T-helper 2 cell treated with Interferon-gamma antibody and Interleukin-4, amounts not matched to agents 100 ng/mL and 5 ng/mL, for 36 hours (primary cell): ENCODE measurements around the gene COX11. TPM values are rescaled to one million over a fixed set of nuclear protein-coding genes. Genes with fewer than 3 reads are reported as not detected.

ENCODE experiments used
- intact Hi-C: fragments of 100-400 bp; cut with micrococcal nuclease; formaldehyde crosslinking; loops from one replicate; pipeline ENCODE4 v1.15.1; 2023
- total RNA-seq: library from RNA; stranded (reverse); gene quantifications from 2 replicates; pipeline ENCODE4 v1.2.3, GENCODE V29; 2022

The COX11 gene
- total RNA-seq, result 44.6 and 50.7 TPM in 2 replicates

DNA sequence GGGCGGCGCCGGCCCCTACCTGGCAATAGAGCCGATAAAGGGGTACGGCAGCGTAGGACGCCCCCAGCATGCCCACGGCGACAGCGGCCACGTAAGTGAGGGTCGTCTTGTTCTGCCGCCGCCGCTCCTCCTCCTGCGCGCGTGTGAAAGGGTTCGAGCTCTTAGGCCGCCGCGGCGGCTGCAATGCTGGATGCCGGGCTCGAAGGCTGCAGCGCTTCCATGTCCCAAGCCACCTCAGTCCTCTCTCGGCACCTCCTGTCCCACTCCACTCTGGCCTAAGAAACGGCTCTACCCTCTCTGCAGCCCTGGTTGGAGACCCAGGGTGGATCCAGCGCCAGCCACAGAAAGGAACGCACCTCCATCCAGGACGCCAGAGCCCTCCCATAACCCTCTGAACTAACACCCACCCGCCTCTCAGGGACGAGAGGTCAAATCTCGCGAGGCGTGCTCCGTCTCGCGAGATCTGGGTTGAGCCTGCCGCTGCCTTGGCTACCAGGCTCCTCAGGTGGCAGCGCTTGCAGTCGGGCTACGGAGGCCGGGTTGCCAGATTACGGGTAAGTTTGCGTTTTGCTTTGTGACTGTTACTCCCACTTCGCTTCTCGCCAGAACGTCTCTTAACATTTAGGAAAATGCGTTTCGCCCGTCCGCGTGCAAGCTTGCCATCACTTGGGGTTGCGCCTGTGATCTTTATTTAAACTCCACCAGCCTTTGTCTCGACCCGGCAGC lies at the start of gene COX11, which contains the start of gene STXBP4:
Gene COX11 (minus strand): TSS at position 393 of the 726 bp plus-strand sequence. CDS start 8 bp downstream, at position 385.
Gene STXBP4 (plus strand): TSS at position 504 of the 726 bp plus-strand sequence. CDS start 17,455 bp downstream, outside the sequence.
- intact Hi-C loops, result loop anchor here (1.0 to 10.0 kb wide), 6 partner anchors 66 to 784 kb away; partner anchors contain the start of genes HLF, PCTP and TOM1L1

DNA sequence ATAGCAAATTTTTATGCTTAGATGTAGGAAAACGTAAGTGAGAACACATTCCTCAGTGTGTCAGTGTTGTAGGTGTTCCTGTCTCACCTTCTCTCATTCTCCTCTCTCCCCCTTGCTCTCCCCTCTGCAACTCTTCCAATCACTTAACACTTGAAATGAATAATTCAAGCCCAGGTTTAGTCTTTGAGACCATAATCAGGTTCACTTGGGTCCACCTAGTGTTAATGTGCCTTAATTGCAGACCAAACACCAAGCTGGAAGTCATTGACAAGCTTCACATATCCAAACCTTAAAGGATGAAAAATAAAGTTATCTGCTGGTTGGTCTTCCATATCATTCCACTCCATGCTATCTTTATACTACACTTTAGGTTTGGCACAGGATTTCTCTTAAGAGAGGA lies 37.1 kb upstream of the COX11 start:
- intact Hi-C loops, result no loop called here

GRCh38 chr17:55004484-55004883 lies 36.0 kb upstream of the COX11 start:
- intact Hi-C loops, result no loop called here

- intact Hi-C loops, result no loop called here
Observed at GRCh38 chr17:55002458-55002857, 34.0 kb upstream of the COX11 start.

GRCh38 chr17:54996441-54996840 lies 28.0 kb upstream of the COX11 start:
- intact Hi-C loops, result loop anchor here (5.0 kb wide), 1 partner anchor 241 kb away; no protein-coding TSS in a partner anchor

DNA sequence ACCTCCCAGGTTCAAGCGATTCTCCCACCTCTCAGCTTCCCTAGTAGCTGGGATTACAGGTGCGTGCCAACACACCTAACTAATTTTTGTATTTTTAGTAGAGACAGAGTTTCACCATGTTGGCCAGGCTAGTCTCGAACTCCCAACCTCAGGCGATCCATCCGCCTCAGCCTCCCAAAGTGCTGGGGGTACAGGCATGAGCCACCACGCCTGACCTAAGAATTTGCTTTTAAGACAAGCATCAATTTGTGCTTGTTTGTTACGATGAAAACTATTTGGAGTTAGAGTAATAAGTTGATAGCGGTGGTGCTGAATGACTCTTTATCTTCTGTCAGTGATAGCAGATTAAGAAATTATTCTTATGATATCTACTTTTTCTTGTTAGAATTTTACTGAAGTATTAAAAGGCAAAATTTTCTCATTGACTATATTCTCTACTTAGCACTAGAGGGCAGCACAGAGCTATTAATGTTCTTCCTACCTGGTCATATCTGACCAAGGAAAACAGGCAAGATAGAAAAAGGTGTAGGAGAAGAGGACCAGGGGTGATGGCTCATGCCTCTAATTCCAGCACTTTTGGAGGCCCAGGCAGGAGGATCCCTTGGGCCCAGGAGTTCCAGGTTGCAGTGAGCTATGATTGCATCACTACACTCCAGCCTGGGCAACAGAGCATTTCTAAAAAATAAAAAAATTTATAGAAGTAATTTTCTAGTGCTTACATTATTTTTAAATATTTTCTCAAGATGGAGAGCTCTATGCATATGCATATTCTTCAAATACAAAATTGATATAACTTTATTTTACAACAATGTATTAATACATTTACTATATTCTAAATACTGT lies 24.6 kb upstream of the COX11 start:
- intact Hi-C loops, result loop anchor here (1.0 to 2.0 kb wide), 4 partner anchors 303 to 521 kb away; no protein-coding TSS in a partner anchor

DNA sequence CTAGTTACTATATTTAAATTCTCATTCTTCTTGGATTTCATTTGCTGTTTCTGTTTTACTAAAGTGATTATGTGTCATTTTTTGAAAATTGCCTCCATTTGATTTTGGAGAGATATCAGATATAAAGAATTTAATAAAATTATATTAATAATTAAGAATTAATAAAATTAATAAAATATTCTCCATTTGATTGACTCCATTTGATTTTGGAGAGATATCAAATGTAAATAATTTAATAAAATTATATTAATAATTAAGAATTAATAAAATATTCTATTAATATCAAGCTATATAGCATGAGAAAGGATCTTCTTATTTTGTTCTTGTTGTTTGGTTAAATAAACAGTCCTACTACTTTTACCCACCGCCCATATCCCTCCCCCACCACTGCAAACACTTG lies 23.1 kb upstream of the COX11 start:
- intact Hi-C loops, result no loop called here

- intact Hi-C loops, result no loop called here
Observed at GRCh38 chr17:54990118-54990517, 21.7 kb upstream of the COX11 start.

GRCh38 chr17:54985476-54985875 lies 17.0 kb upstream of the COX11 start:
- intact Hi-C loops, result no loop called here

DNA sequence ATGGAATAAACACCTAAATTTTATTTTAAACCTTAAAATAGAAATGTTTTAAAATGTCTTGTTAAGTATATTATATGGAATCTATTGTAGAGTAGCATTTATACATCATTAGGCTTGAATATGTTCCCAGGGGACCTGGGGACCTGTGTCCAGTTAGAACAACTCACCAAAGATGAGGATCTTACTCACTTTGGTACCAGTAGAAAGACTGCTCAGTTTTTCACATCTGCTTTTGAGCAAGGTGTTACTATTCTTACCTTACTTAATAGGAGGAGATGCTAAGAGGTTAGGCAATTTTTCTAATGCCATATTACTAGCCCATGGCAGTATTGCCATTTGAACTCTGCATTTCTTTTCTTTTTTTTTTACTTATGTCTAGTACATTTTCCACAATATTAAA lies 14.8 kb upstream of the COX11 start:
- intact Hi-C loops, result no loop called here

DNA sequence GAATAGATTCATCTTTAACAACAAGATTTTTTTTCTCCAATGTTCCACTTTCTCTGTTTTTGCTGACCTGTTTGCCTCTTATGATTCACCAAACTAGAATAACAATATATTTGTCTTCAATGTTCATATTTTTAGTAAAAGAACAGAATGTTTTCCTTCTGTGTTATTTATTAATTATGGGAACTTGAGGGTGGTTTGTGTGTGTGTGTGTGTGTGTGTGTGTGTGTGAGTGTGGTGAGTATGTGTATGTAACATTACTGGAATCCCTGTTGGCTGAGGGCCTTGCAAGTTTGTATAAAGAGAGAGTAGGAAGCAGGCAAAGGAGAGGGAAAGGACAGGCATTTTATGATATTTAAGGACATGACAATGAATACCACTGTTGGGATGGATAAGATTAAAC lies 13.9 kb upstream of the COX11 start:
- intact Hi-C loops, result no loop called here

DNA sequence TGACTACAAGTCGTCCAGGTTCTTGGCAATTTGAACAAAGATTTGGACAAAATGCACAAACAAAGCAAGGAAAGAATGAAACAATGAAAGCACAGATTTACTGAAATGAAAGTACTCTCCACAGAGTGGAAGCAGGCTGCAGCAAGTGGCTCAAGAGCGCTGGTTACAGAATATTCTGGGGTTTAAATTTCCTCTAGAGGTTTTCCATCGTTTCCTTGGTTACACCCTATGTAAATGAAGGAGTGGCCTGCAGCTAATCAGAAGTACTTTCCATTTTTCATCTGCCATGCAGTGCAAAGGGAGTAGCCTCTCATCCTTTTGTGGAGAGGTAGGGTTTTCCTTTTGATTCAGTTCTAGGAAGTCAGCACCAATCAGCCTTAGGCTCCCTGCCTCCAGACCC lies 11.9 kb upstream of the COX11 start:
- intact Hi-C loops, result no loop called here

GRCh38 chr17:54979657-54980056 lies 11.2 kb upstream of the COX11 start:
- intact Hi-C loops, result no loop called here

DNA sequence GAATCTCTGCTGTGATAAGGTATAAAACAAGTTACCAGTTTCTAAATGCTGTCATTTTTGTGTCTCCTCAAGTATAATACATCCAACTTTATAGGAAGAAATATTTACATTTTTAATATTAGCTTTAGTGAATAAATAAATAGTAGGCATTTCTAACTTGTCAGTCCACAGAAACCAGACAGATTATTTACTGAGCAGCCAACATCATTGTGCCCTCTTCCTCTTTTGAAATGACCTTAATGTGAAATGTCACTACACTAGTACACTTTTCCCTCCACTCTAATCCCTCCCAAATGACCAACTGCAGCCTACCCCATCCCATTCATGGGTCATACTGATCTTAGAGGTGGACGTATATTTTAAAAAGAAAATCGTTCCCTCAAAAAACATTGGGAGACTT lies 9.3 kb upstream of the COX11 start:
- intact Hi-C loops, result no loop called here

- intact Hi-C loops, result no loop called here
Observed at GRCh38 chr17:54976316-54976715, 7.9 kb upstream of the COX11 start.

- intact Hi-C loops, result no loop called here
Observed at GRCh38 chr17:54974759-54975158, 6.3 kb upstream of the COX11 start.

DNA sequence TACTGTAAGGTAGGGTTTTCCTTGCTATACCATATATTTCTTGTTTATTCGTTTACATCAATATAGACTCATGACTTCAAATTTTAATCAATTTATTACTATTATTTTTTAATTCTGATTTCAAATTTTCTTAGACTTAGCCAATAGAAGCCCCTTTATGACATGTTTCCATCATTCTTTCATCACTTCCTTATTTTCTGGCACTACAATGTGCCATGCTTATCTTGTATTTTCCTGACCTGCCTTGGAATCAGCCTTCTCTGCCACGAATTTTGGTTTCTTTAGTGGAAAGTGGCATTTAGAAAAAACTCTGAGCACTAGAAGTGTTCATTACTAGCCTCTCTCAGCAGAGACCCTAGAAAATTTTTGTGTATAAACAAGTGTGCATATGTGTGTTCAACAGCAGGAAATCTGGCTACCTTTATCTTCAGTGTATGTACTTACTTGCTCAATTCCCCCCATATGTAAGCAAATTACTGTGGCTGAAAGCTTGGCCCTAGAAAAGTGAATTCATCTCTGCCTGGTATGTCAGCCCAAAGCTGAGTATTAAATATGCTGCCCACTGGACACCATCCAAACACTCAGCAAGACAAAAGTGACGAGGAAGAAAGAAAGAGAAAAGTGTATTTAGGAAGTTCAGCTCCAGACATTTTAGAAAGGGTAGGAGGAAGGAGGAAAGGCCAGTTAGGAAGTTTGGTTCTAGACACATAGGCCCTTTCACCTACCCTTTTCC lies 4.1 kb upstream of the COX11 start:
- intact Hi-C loops, result no loop called here

- intact Hi-C loops, result no loop called here
Observed at GRCh38 chr17:54971901-54972300, 3.4 kb upstream of the COX11 start.

DNA sequence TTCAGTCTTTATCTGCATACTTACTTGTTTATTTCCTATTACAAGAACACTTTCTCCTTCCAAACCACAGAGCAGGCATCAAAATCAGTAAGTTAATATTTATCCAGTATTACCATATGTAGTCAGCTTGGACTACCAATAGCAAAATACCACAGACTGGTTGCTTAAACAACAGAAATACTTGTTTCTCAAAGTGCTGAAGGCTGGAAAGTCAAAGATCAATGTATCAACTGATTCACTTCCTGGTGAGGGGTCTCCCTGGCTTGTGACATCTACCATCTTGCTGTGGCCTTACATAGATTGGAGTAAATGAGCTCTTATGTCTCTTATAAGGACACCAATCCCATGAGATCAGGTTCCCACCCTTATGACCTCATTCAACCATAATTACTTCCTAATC lies 2.7 kb upstream of the COX11 start:
- intact Hi-C loops, result no loop called here

DNA sequence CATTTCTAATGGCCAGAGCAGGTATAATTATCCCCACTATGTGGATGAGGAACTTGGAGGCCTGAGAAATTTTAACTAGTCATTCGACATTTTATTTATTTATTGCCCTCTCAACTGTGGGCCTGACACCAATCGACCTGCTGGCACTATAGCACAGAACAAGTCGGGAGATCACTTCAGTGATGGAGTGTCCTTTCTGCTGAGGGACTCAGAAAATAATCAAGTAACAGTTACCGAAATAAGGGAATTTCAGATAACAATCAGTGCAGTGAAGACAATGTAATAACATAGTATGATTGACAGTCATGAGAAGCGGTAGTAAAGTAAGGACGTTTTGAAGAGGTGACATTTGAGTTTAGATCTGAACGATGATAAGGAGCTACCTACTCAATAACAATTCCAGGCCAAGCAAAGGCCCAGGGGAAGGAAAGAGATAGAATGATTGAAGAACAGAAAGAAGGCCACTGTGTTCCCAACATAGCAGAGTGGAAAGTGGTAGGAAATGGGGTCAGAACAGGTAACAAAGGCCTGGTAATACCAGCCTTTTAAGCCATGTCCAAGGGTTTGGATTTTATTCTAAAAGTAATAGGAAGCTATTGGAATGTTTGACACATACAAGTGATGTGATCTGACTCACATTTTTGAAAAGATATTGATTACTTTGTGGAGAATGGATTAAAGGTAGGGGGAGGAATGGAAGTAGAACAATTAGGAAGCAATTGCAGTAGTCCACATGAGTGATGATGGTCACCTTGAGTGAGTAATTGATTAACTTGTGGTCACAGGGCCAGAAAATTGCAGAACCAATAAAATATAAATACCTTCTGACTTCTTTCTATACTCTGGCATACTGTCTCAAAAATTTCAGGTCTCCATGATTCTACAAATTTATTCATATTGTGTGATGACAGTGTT lies 1.5 kb upstream of the COX11 start:
- intact Hi-C loops, result loop anchor here (2.0 to 10.0 kb wide), 4 partner anchors 68 to 782 kb away; partner anchors contain the start of genes PCTP and TOM1L1
